MM.1S (cell line): ENCODE measurements around the gene COMTD1.

Source experiments
- CTCF ChIP-seq: fragments of 300-600 bp; sonication (generic); IDR thresholded peaks from 2 replicates; pipeline ENCODE4 v1.5.1; 2016; ENCODE audit warnings: antibody characterized with exemption, low read length, mixed read lengths
- EZH2 ChIP-seq: fragments of 300-600 bp; sonication (generic); optimal IDR thresholded peaks from 2 replicates; pipeline ENCODE3; 2017; ENCODE audit warnings: low read depth, mild to moderate bottlenecking, antibody characterized with exemption, low read length, mixed read lengths

GRCh38 chr10:75283078-75283670 lies 47.4 kb upstream of the COMTD1 start:
- TF ChIP-seq EZH2 = no peak
- no peak for TF ChIP-seq CTCF
